BLaER1 treated with 17β-estradiol and CSF1 and Interleukin-3, amounts not matched to agents 10 nM and 100 nM (cell line): ENCODE data around the gene ETFBKMT.

ENCODE experiments used
- H3K27ac ChIP-seq, 11 experiments: shearing (Covaris generic); formaldehyde crosslinking; 2 replicates each; pipeline ENCODE4 v1.8.1; 2022
- H3K27me3 ChIP-seq, 11 experiments: shearing (Covaris generic); formaldehyde crosslinking; 2 replicates each; pipeline ENCODE4 v1.8.1; 2022
- H3K36me3 ChIP-seq, 11 experiments: shearing (Covaris generic); formaldehyde crosslinking; 2 replicates each; pipeline ENCODE4 v1.8.1; 2022
- H3K4me1 ChIP-seq, 10 experiments: shearing (Covaris generic); formaldehyde crosslinking; 2 replicates each; pipeline ENCODE4 v1.8.1; 2022
- H3K4me2 ChIP-seq, 11 experiments: shearing (Covaris generic); formaldehyde crosslinking; 2 replicates each; pipeline ENCODE4 v1.8.1; 2022
- H3K4me3 ChIP-seq, 10 experiments: shearing (Covaris generic); formaldehyde crosslinking; 2 replicates each; pipeline ENCODE4 v1.8.1; 2022
- H3K9ac ChIP-seq, 11 experiments: shearing (Covaris generic); formaldehyde crosslinking; 2 replicates each; pipeline ENCODE4 v1.8.1; 2022
- H3K9me3 ChIP-seq, 11 experiments: shearing (Covaris generic); formaldehyde crosslinking; replicated peaks in 1 of 11; 2 replicates each; pipeline ENCODE4 v1.8.1; 2022
- H4K20me1 ChIP-seq, 11 experiments: shearing (Covaris generic); formaldehyde crosslinking; 2 replicates each; pipeline ENCODE4 v1.8.1; 2022
- Cebpa-rat ChIP-seq, 11 experiments: shearing (Covaris generic); IDR thresholded peaks; 2 replicates each; pipeline ENCODE4 v1.8.1; 2022

ETFBKMT gene

GRCh38 chr12:31659087-31659942 is at the start of gene ETFBKMT:
Gene ETFBKMT (plus strand): TSS chr12:31659688. CDS start chr12:31661954, 2,266 bp downstream.
- H3K27me3 ChIP-seq, result no peaks in the 10 kb centered on the region
- peak within 1 kb of the TSS; percentile 50 to 93 (median 83) for H3K4me2 ChIP-seq
- peak within 1 kb of the TSS; percentile 56 to 73 (median 68) for H3K4me3 ChIP-seq
- TF ChIP-seq Cebpa-rat (IDR thresholded peaks at IDR 0.05), result no peak
- peaks cover 6 to 15% (median 13%) of the 10 kb centered on the region in 10 experiments for H3K4me1 ChIP-seq
- peak within 1 kb of the TSS; percentile 82 to 88 (median 85) for H3K9ac ChIP-seq
- H3K9me3 ChIP-seq, result no peaks in the 10 kb centered on the region
- H3K36me3 ChIP-seq, result no peaks in the 10 kb centered on the region
- H4K20me1 ChIP-seq, result no peaks in the 10 kb centered on the region
- peak within 1 kb of the TSS; percentile 78 to 93 (median 86) for H3K27ac ChIP-seq

GRCh38 chr12:31612819-31613218 is 46.7 kb upstream of the ETFBKMT start:
- no peak for TF ChIP-seq Cebpa-rat (IDR thresholded peaks at IDR 0.05)
- Histone ChIP-seq H3K36me3 (0 out of 22 replicates have a peak, but pooled peaks cover 0 to 3% (median 0%) of the 10 kb centered on the region in 11 experiments), H3K4me2 (no peak overlapping the region), H3K27ac (no peak overlapping the region), H4K20me1 (no peaks in the 10 kb centered on the region), H3K9me3 (peaks cover 24 to 43% (median 29%) of the 10 kb centered on the region in 11 experiments), H3K9ac (no peak overlapping the region), H3K4me3 (no peak overlapping the region), H3K4me1 (no peaks in the 10 kb centered on the region), H3K27me3 (no peaks in the 10 kb centered on the region)

- Histone ChIP-seq H3K4me3 (no peak overlapping the region), H3K36me3 (no peaks in the 10 kb centered on the region), H3K27ac (no peak overlapping the region), H4K20me1 (no peaks in the 10 kb centered on the region), H3K9ac (no peak overlapping the region), H3K4me1 (no peaks in the 10 kb centered on the region), H3K4me2 (no peak overlapping the region), H3K9me3 (0 out of 22 replicates have a peak, but pooled peaks cover 0 to 3% (median 0%) of the 10 kb centered on the region in 11 experiments), H3K27me3 (no peaks in the 10 kb centered on the region)
- TF ChIP-seq Cebpa-rat (IDR thresholded peaks at IDR 0.05), result no peak
Observed at GRCh38 chr12:31618228-31619025, 41.1 kb upstream of the ETFBKMT start.

GRCh38 chr12:31620311-31620710 is 39.2 kb upstream of the ETFBKMT start:
- Histone ChIP-seq H4K20me1 (no peaks in the 10 kb centered on the region), H3K4me3 (no peak overlapping the region), H3K9ac (no peak overlapping the region), H3K27me3 (no peaks in the 10 kb centered on the region), H3K4me1 (no peaks in the 10 kb centered on the region), H3K36me3 (no peaks in the 10 kb centered on the region), H3K4me2 (no peak overlapping the region), H3K9me3 (0 out of 22 replicates have a peak, but pooled peaks cover 0 to 3% (median 0%) of the 10 kb centered on the region in 11 experiments), H3K27ac (no peak overlapping the region)
- TF ChIP-seq Cebpa-rat (IDR thresholded peaks at IDR 0.05), result no peak

- Histone ChIP-seq H3K4me3 (no peak overlapping the region), H3K27me3 (no peaks in the 10 kb centered on the region), H3K4me2 (no peak overlapping the region), H3K27ac (no peak overlapping the region), H3K9me3 (peaks cover 0 to 5% (median 0%) of the 10 kb centered on the region in 11 experiments; a peak in 4 of 22 replicates), H3K9ac (no peak overlapping the region), H3K4me1 (no peaks in the 10 kb centered on the region), H3K36me3 (no peaks in the 10 kb centered on the region), H4K20me1 (no peaks in the 10 kb centered on the region)
- no peak for TF ChIP-seq Cebpa-rat (IDR thresholded peaks at IDR 0.05)
Observed at GRCh38 chr12:31622038-31622437, 37.5 kb upstream of the ETFBKMT start.

- no peaks in the 10 kb centered on the region for H3K27me3 ChIP-seq
- H3K9ac ChIP-seq, result no peak overlapping the region
- H3K4me3 ChIP-seq, result no peak overlapping the region
- no peak overlapping the region for H3K4me2 ChIP-seq
- TF ChIP-seq Cebpa-rat (IDR thresholded peaks at IDR 0.05), result no peak
- H3K4me1 ChIP-seq, result no peaks in the 10 kb centered on the region; a peak in 1 of 20 replicates
- H3K27ac ChIP-seq, result no peak overlapping the region
- H3K9me3 ChIP-seq, result peaks cover 0 to 5% (median 0%) of the 10 kb centered on the region in 11 experiments; a peak in 4 of 22 replicates
- H4K20me1 ChIP-seq, result no peaks in the 10 kb centered on the region
- H3K36me3 ChIP-seq, result no peaks in the 10 kb centered on the region
Observed at GRCh38 chr12:31626270-31626995, 33.1 kb upstream of the ETFBKMT start.

GRCh38 chr12:31627456-31628054 is 31.9 kb upstream of the ETFBKMT start:
- H3K4me1 ChIP-seq, result peaks cover 0 to 6% (median 0%) of the 10 kb centered on the region in 10 experiments; a peak in 2 of 20 replicates
- TF ChIP-seq Cebpa-rat (IDR thresholded peaks at IDR 0.05), result no peak
- no peak overlapping the region for H3K4me2 ChIP-seq
- no peaks in the 10 kb centered on the region for H3K36me3 ChIP-seq
- no peak overlapping the region for H3K4me3 ChIP-seq
- no peaks in the 10 kb centered on the region for H4K20me1 ChIP-seq
- no peak overlapping the region for H3K9ac ChIP-seq
- H3K27me3 ChIP-seq, result no peaks in the 10 kb centered on the region
- H3K27ac ChIP-seq, result no peak overlapping the region
- peaks cover 0 to 5% (median 0%) of the 10 kb centered on the region in 11 experiments; a peak in 4 of 22 replicates for H3K9me3 ChIP-seq
